ENCODE results near the gene TMEM178B.
"Not testable (repeated sequence)": the region's sequence is repeated elsewhere in the genome, so short reads cannot be mapped to it uniquely, and the experiment has no call there.

Gene TMEM178B

DNA sequence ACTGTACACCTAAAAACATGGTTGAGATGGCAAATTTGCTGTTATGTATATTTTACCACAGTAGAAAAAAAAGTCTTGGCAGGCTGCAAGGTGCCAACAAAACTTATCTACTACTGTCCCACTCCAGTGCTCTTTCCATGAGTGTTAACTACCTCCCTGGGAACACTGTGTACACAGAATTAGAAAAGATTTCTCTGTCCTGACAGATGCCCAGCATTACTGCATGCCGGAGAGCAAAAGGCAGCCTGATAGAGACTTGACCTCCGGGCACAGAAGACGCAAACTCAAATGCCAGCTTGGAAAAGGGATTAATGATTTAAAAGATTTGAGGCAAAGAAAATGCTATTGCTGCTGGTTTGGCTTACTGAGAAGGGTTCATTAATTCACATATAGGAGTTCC lies 228.8 kb downstream of the TMEM178B start:
- no peak for DNase-seq

DNA sequence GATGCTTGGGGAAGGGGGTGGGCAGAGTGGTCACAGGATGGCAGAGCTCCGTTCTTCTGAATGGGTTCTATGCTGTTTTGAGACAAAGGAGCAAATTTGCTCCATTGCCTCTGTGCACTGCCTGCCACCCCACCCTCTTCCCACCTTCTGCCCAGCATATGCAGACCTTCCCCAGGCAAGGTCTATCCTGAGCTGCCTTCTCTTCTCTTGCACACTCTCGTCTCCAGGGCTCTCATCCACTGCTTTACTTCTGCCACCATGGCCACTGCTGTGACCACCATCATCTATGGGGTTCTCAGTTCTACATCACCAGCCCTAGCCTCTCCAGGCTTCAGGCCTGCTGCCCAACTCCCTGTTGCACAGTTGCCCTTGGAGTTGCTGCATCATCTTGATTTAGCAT lies 230.4 kb downstream of the TMEM178B start:
- DNase-seq = no peak

DNA sequence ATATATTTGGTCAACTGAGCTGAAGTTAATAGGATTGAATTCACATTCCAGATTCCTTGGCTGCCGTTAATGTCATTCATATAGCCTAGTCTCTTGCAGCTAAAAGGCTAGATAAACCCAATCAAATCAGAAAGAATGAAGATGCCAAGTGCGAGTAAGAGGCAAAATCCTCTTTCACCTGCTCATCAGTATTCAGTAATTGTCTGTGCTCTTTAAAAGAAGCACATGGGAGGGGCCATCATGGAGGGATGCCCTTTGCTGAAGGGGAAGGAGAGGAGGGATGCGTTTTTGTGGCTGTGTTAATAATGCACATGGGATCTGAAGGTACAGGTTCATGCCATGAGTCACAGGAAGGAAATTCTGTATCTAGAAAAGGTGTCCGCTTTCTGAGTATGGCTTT lies 232.2 kb downstream of the TMEM178B start:
- peak in 1 of 51 donors; percentile 37 for DNase-seq

- DNase-seq = no peak
Measured at GRCh38 chr7:141312395-141312794, 238.5 kb downstream of the TMEM178B start.

- no peak for DNase-seq
Measured at GRCh38 chr7:141312828-141313521, 239.1 kb downstream of the TMEM178B start.

DNA sequence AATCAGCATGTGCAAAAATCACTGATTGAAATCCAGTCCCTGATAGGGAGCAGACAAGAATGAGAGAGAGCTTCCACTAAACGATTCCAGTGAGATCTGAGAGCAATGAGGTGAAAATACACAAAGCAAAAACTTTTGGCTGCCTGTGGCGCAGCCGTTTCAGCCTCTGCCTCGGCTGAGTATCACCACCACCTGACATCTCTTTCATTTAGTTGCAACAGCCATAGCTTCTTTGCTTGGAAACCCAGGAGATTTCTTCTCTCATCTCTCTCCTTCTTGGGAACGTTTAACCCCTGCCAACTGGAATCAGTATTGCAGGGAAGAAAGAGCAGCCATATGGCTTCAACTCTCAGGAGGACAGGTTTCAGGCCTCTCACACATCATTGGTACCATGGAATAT lies 240.0 kb downstream of the TMEM178B start:
- DNase-seq = peak in 2 of 51 donors; percentile 2 to 7

DNA sequence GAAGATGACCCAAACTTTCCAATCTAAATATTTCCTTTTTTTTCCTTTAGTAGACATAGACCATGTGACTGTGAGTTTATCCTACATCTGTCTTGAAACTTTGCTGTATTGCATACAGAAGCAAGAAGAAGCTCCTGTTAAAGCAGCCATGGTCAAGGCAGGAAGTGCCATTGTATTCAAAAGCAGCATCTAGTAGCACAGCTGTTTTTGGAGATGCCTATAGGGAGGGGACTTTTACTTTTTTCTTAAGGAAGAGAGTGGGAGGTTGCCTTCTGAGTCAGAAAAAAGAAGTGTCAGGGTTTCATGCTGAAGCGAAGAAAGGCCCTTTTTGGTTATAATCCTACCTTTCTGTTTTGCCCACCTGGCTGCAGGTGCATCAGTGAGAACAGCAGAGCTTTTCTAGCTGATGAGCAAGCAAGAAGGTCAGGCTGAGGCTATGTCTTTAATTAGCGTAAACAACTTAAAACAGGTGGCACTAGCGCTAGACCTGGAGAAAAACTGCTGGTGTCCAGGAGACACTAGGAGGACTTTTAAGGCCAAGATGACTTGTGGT lies 243.2 kb downstream of the TMEM178B start:
- no peak for DNase-seq

GRCh38 chr7:141320287-141320686 lies 246.4 kb downstream of the TMEM178B start:
- DNase-seq = no peak

- no peak for DNase-seq
Measured at GRCh38 chr7:141322383-141322782, 248.5 kb downstream of the TMEM178B start.

GRCh38 chr7:141323826-141324225 lies 250.0 kb downstream of the TMEM178B start:
- DNase-seq = no peak

DNA sequence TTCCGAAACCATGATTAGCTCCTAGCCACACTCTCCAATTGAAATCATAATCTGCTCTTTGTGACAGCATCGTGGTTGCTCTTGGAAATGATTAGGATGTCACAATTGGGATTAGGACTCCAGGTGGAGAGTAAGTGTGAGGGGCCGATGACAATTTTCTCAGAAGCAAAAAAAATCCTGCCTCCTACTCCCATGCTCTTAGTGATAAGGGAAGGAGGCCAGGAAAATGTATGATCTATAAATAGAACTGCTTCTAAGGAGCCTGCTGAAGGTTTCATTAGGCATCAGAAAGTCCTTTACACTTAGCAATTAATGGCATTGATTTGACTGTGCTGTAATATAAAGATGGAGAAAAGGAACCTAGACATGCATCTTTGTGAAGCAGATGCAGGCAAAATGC lies 251.0 kb downstream of the TMEM178B start:
- DNase-seq = no peak

GRCh38 chr7:141325275-141325674 lies 251.4 kb downstream of the TMEM178B start:
- DNase-seq = no peak

GRCh38 chr7:141328290-141328689 lies 254.4 kb downstream of the TMEM178B start:
- DNase-seq = no peak

DNA sequence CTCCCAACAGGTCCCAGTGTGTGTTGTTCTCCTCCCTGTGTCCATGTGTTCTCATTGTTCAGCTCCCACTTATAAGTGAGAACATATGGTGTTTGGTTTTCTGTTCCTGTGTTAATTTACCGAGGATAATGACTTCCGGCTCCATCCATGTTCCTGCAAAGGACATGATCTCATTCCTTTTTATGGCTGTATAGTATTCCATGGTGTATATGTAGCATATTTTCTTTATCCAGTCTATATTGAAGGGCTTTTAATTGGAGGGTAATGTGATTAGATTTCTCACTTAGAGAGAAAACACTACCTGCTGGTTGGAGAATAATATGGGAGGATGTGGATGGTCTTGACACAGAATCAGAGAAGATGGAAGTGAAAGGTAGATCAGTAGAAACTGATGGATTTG lies 256.4 kb downstream of the TMEM178B start:
- not testable (repeated sequence) for DNase-seq

GRCh38 chr7:141333459-141333858 lies 259.6 kb downstream of the TMEM178B start:
- no peak for DNase-seq

- DNase-seq = no peak
Measured at GRCh38 chr7:141335164-141335563, 261.3 kb downstream of the TMEM178B start.

DNA sequence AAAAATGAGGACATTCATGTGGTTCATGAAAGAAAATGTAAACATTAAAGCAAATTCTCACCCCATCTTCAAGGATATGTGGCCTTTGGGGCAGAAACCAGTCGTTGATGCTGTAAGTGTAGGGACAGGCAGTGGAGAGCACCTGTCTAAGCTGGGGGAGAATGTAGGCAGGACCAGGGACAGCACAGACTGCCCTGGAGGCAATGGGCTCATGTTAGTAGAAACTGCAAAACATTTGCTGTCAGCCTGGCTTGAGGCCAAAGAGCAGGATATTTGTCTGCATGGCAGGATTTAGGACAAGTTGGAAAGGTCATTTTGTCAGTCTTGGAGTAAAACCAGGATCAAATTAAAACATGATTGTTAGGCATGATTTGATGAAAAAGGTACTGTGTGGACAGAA lies 265.7 kb downstream of the TMEM178B start:
- no peak for DNase-seq

DNA sequence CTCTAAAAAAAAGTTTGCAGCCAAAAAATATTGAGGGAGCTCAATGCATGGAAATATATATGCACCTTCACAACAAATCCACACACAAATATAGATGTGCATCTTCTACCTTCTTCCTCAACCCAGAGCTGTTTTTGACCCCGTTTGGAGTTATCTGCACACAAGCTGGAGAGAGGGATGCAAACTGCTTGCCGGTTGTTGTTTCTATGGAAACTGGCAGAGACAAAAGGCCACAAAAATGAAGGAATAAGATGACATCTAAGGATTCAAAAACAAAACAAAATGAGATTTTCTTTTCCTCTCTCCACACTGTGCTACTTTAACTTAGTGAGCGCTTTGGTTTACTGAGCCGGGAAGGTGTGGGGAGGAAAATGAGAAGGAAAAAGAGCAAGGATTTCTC lies 267.1 kb downstream of the TMEM178B start:
- DNase-seq = no peak

- peak in 1 of 51 donors; percentile 9 for DNase-seq
Measured at GRCh38 chr7:141342621-141343408, 269.0 kb downstream of the TMEM178B start.

- DNase-seq = no peak
Measured at GRCh38 chr7:141344153-141344935, 270.5 kb downstream of the TMEM178B start.

DNA sequence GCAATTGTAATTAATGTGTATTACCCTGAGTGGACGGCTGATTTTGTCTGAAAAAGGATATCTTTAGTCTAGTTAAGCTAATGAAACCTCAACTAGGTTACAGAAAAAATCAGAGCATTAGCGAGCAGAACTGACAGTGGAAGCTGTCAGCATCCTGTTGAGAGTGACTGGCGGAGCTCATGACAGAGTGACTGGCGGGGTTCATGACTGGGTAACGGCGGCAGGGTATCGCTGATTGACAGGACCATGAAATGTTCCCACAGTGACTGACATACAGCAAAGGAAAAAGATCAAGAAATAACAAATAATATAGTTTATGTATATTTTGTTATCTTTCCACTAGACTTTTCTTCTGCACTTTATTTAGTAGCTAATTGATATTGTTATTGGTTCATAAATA lies 274.9 kb downstream of the TMEM178B start:
- DNase-seq = no peak

GRCh38 chr7:141349338-141349737 lies 275.5 kb downstream of the TMEM178B start:
- no peak for DNase-seq

Measured in hypothalamus (tissue), 51 donors.